Suprapubic skin (tissue), 4 donors: Measurements from ENCODE around the gene AGTPBP1. TPM values are rescaled to one million over a fixed set of nuclear protein-coding genes. Genes with fewer than 3 reads are reported as not detected.

Experiments used
- DNase-seq, 2 donors: peaks; one replicate each; pipeline ENCODE4 v3.0.0-alpha.2; 2019; ENCODE audit warnings: low spot score in 2 of 2
- H3K27ac ChIP-seq: fragments of 200-600 bp; sonication (generic); one replicate; pipeline ENCODE4 v1.5.1; 2019
- H3K27me3 ChIP-seq: fragments of 200-600 bp; sonication (generic); one replicate; pipeline ENCODE4 v1.5.1; 2019
- H3K36me3 ChIP-seq: fragments of 200-600 bp; sonication (generic); one replicate; pipeline ENCODE4 v1.5.1; 2019
- H3K4me1 ChIP-seq: fragments of 200-600 bp; sonication (generic); one replicate; pipeline ENCODE4 v1.5.1; 2019
- H3K4me3 ChIP-seq: fragments of 200-600 bp; sonication (generic); one replicate; pipeline ENCODE4 v1.5.1; 2019; ENCODE audit warnings: mild to moderate bottlenecking
- H3K9me3 ChIP-seq: fragments of 200-600 bp; sonication (generic); one replicate; pipeline ENCODE4 v1.5.1; 2019
- CTCF ChIP-seq, 2 donors: fragments of 200-600 bp in 1 of 2; fragments of 450-650 bp in 1 of 2; sonication (generic) in 1 of 2; IDR thresholded peaks; one replicate each; pipeline ENCODE4 v1.5.1; 2016 to 2019; ENCODE audit warnings: antibody characterized with exemption in 2 of 2, mild to moderate bottlenecking in 1 of 2, moderate library complexity in 1 of 2
- EP300 ChIP-seq: sonication (generic); formaldehyde crosslinking; IDR thresholded peaks from one replicate; pipeline ENCODE4 v1.6.1; 2017; ENCODE audit warnings: antibody characterized with exemption
- POLR2A ChIP-seq, 2 donors: fragments of 450-650 bp; IDR thresholded peaks; one replicate each; pipeline ENCODE4 v1.6.1; 2017; ENCODE audit warnings: antibody characterized with exemption in 2 of 2, mild to moderate bottlenecking in 2 of 2, moderate library complexity in 2 of 2
- POLR2AphosphoS5 ChIP-seq, 3 donors: sonication (generic); formaldehyde crosslinking; IDR thresholded peaks; one replicate each; pipeline ENCODE4 v1.6.1; 2017; ENCODE audit warnings: antibody characterized with exemption in 3 of 3
- WGBS: methylation state at CpG from one replicate; pipeline ENCODE4 v1.1.5; 2018; 5-methylcytosine and 5-hydroxymethylcytosine counted together
- total RNA-seq, 4 donors: library from RNA; depleted of rRNA; stranded (reverse); fragments of >200 nt; gene quantifications; one replicate each; pipeline ENCODE4 v1.1.0, GENCODE V29; 2016

The AGTPBP1 gene
- total RNA-seq, 4 donors from 2014 or later: 12.0 to 19.4 (median 15.7) TPM

DNA sequence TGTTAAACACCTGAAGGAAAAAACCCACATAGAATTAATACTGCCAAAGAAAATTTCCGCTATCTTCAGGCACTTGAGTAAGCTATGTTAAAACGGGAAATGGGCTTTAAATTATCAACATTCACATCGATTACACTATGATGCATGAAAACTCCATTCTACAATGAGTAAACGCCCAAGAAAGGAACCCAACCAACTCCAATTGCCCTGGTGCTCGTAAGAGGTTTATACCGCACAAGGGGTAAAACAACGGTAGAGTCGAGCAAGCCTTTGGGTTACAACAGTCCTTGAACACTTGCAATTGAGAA is 1.0 kb downstream of the AGTPBP1 start:
- 3% methylated on average over 8 of the region's 8 CpGs for WGBS
- TF ChIP-seq EP300 (no peak), POLR2AphosphoS5 (IDR thresholded peaks at IDR 0.05) (no peak), CTCF (IDR thresholded peaks at IDR 0.05) (no peak), POLR2A (IDR thresholded peaks at IDR 0.05) (no peak)
- H3K27ac ChIP-seq: peak overlapping the region; percentile 88
- no peak for DNase-seq
- no peaks in the 10 kb centered on the region for H3K27me3 ChIP-seq
- peaks cover 20% of the 10 kb centered on the region for H3K4me1 ChIP-seq
- no peaks in the 10 kb centered on the region for H3K9me3 ChIP-seq
- no peaks in the 10 kb centered on the region for H3K36me3 ChIP-seq
- H3K4me3 ChIP-seq: peak overlapping the region; percentile 96

DNA sequence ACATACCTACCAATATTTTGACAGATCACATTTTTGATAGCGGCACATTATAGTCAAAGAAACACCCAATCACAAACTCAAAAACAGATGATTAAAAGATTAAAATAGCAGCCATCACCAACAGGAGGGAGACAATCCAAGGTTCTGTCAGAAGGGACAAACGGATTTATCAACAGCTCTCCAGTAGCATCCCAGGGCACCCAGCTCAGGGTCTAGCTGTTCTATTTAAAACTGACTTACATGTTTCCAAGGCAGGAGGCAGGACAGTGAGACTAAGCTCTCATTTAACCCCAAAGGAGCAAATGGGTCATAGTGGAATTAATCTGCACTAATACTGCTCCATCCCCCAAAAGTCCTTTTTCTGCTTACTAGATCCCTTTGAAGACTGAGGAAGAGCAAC is 3.2 kb downstream of the AGTPBP1 start:
- Histone ChIP-seq H3K27ac (no peak overlapping the region), H3K9me3 (no peaks in the 10 kb centered on the region), H3K4me3 (no peak overlapping the region), H3K27me3 (no peaks in the 10 kb centered on the region), H3K4me1 (peaks cover 20% of the 10 kb centered on the region), H3K36me3 (no peaks in the 10 kb centered on the region)
- no peak for DNase-seq
- 78% methylated on average over 2 of the region's 2 CpGs for WGBS
- no peak for TF ChIP-seq POLR2AphosphoS5 (IDR thresholded peaks at IDR 0.05)

DNA sequence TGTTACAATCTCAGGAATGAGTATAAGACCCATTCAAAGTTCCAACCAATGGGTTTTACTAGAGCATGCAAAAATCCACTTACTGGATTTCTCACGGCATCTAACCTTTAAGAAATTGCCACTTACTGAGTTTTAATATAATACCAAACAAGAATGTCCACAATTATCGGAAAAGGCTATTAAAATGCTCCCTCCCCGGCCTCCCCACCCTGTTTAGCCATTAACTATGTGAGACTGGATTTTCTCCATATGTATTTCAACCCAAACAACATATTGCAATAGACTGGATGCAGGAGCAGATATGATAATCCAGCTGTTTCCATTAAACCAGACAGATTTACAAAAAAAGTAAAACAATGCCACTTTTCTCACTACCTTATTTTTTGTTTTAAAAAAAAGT is 4.1 kb downstream of the AGTPBP1 start:
- Histone ChIP-seq H3K9me3 (no peaks in the 10 kb centered on the region), H3K4me1 (peaks cover 11% of the 10 kb centered on the region), H3K27ac (no peak overlapping the region), H3K27me3 (no peaks in the 10 kb centered on the region), H3K36me3 (no peaks in the 10 kb centered on the region), H3K4me3 (no peak overlapping the region)
- 92% methylated on average over 3 of the region's 3 CpGs for WGBS
- TF ChIP-seq CTCF (IDR thresholded peaks at IDR 0.05): no peak
- DNase-seq: no peak

DNA sequence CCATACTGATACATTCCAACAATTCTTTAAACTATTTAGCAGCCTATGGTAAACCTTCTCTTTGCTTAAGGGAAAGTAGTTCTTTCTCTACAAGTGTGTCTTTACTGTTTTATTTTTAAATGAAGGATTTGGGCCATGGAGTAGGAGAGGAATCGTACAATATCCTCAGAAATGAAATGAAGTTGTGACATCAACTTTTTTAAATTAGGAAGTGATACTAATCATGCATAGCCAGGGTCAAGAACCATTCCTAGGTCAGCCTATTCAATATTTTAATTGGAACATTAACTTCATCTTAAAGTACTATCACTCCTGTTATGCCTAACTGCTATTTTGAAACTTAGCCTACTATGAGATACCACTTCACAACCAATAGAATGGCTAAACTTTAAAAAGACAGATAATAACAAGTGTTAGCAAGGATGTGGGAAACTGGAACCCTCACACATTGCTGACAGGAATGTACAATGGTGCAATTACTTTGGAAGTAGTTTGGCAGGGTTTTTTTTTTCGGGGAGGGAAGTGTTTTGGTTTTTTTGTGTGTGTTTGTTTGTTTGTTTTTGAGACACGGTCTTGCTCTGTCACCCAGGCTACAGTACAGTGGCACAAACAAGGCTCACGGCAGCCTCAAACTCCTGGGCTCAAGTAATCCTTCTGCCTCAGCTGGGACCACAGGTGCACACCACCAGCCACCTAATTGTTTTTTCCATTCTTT is 10.7 kb downstream of the AGTPBP1 start:
- Histone ChIP-seq H3K4me1 (peaks cover 3% of the 10 kb centered on the region), H3K27me3 (no peaks in the 10 kb centered on the region), H3K27ac (no peak overlapping the region), H3K4me3 (no peak overlapping the region), H3K9me3 (no peaks in the 10 kb centered on the region), H3K36me3 (no peaks in the 10 kb centered on the region)
- WGBS: 85% methylated on average over 4 of the region's 4 CpGs
- TF ChIP-seq POLR2A (IDR thresholded peaks at IDR 0.05) (no peak), CTCF (IDR thresholded peaks at IDR 0.05) (no peak), POLR2AphosphoS5 (IDR thresholded peaks at IDR 0.05) (no peak), EP300 (no peak)
- DNase-seq: no peak

GRCh38 chr9:85729882-85730281 is 11.9 kb downstream of the AGTPBP1 start:
- Histone ChIP-seq H3K4me3 (no peak overlapping the region), H3K27ac (no peak overlapping the region), H3K4me1 (peaks cover 3% of the 10 kb centered on the region), H3K27me3 (no peaks in the 10 kb centered on the region), H3K36me3 (no peaks in the 10 kb centered on the region), H3K9me3 (no peaks in the 10 kb centered on the region)
- no peak for DNase-seq
- TF ChIP-seq POLR2AphosphoS5 (IDR thresholded peaks at IDR 0.05): no peak
- TF ChIP-seq EP300: no peak
- TF ChIP-seq CTCF (IDR thresholded peaks at IDR 0.05): no peak
- no peak for TF ChIP-seq POLR2A (IDR thresholded peaks at IDR 0.05)

GRCh38 chr9:85727500-85727899 is 14.3 kb downstream of the AGTPBP1 start:
- no peak overlapping the region for H3K27ac ChIP-seq
- H3K4me1 ChIP-seq: peaks cover 3% of the 10 kb centered on the region
- no peaks in the 10 kb centered on the region for H3K9me3 ChIP-seq
- H3K4me3 ChIP-seq: no peak overlapping the region
- no peak for DNase-seq
- H3K27me3 ChIP-seq: no peaks in the 10 kb centered on the region
- no peaks in the 10 kb centered on the region for H3K36me3 ChIP-seq
- WGBS: 75% methylated on average over 2 of the region's 2 CpGs
- TF ChIP-seq POLR2AphosphoS5 (IDR thresholded peaks at IDR 0.05) (no peak), CTCF (IDR thresholded peaks at IDR 0.05) (no peak), POLR2A (IDR thresholded peaks at IDR 0.05) (no peak), EP300 (no peak)
